Chondrocyte (in vitro differentiated cells): ENCODE data around the gene ACSL4. TPM values are rescaled to one million over a fixed set of nuclear protein-coding genes. Genes with fewer than 3 reads are reported as not detected.
A peak's percentile ranks its signal among the peaks of the same experiment; 100 is the strongest.

Experiments
- DNase-seq: peaks from one replicate; pipeline ENCODE4 v3.0.0; 2021; ENCODE audit warnings: mixed read lengths, low spot score
- H3K27ac Mint-ChIP-seq: one replicate; pipeline ENCODE4 v1.8.0; 2021; ENCODE audit warnings: mild to moderate bottlenecking, moderate library complexity, mixed read lengths; ENCODE audit not compliant: unreplicated experiment
- H3K27me3 Mint-ChIP-seq: 2 replicates; pipeline ENCODE4 v1.8.0; 2021; ENCODE audit warnings: low read depth, mixed read lengths
- H3K36me3 Mint-ChIP-seq: 2 replicates; pipeline ENCODE4 v1.8.0; 2021; ENCODE audit warnings: low read depth, mixed read lengths
- H3K4me1 Mint-ChIP-seq: 2 replicates; pipeline ENCODE4 v1.8.0; 2021; ENCODE audit warnings: low read depth, mild to moderate bottlenecking, mixed read lengths
- H3K4me3 Mint-ChIP-seq: one replicate; pipeline ENCODE4 v1.8.0; 2021; ENCODE audit warnings: mild to moderate bottlenecking, moderate library complexity, mixed read lengths; ENCODE audit not compliant: unreplicated experiment
- H3K9me3 Mint-ChIP-seq: 2 replicates; pipeline ENCODE4 v1.8.0; 2021; ENCODE audit warnings: low read depth, mixed read lengths
- CTCF ChIP-seq: fragments of 200-600 bp; sonication (generic); IDR thresholded peaks from 2 replicates; pipeline ENCODE4 v1.5.0; 2021; ENCODE audit warnings: antibody characterized with exemption, mild to moderate bottlenecking, moderate library complexity
- total RNA-seq: library from RNA; stranded (reverse); gene quantifications from 3 replicates; pipeline ENCODE4 v1.2.1, GENCODE V29; 2021

Gene ACSL4
- total RNA-seq, 1 donor from 2014 or later = 63.3 TPM

GRCh38 chrX:109691752-109692151, 41.3 kb downstream of the ACSL4 start:
- H3K4me1 Mint-ChIP-seq = peaks cover 27% of the 10 kb centered on the region
- no peak overlapping the region for H3K4me3 Mint-ChIP-seq
- no peaks in the 10 kb centered on the region for H3K9me3 Mint-ChIP-seq
- H3K27me3 Mint-ChIP-seq = no peaks in the 10 kb centered on the region
- no peaks in the 10 kb centered on the region for H3K36me3 Mint-ChIP-seq
- TF ChIP-seq CTCF = no peak
- DNase-seq = no peak
- no peak overlapping the region for H3K27ac Mint-ChIP-seq

GRCh38 chrX:109691277-109691676, 41.8 kb downstream of the ACSL4 start:
- Mint-ChIP-seq H3K4me3 (no peak overlapping the region), H3K9me3 (no peaks in the 10 kb centered on the region), H3K27me3 (no peaks in the 10 kb centered on the region), H3K27ac (no peak overlapping the region), H3K36me3 (no peaks in the 10 kb centered on the region), H3K4me1 (peaks cover 27% of the 10 kb centered on the region)
- DNase-seq = no peak
- no peak for TF ChIP-seq CTCF

DNA sequence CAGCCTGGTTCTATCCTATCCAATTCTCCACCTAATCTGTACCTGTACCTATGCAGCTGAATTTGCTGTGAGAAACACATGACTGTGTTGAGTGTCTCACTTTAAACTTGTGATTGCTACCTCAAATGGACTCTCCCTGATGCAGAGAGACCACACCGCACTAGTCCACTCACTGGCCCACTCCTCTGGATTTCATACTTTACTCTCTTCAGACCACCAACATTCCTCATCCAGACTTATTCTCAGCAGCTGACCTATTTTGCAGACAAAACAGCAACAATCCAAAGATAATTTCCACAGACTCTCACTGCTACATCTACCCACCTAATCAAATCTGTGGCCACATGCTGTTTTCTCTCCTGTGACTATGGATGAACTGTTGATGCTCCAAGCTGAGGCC, 45.2 kb downstream of the ACSL4 start:
- no peaks in the 10 kb centered on the region for H3K9me3 Mint-ChIP-seq
- no peak overlapping the region for H3K4me3 Mint-ChIP-seq
- no peak for DNase-seq
- H3K27me3 Mint-ChIP-seq = no peaks in the 10 kb centered on the region
- peaks cover 28% of the 10 kb centered on the region for H3K4me1 Mint-ChIP-seq
- no peaks in the 10 kb centered on the region for H3K36me3 Mint-ChIP-seq
- no peak overlapping the region for H3K27ac Mint-ChIP-seq
- TF ChIP-seq CTCF = no peak

DNA sequence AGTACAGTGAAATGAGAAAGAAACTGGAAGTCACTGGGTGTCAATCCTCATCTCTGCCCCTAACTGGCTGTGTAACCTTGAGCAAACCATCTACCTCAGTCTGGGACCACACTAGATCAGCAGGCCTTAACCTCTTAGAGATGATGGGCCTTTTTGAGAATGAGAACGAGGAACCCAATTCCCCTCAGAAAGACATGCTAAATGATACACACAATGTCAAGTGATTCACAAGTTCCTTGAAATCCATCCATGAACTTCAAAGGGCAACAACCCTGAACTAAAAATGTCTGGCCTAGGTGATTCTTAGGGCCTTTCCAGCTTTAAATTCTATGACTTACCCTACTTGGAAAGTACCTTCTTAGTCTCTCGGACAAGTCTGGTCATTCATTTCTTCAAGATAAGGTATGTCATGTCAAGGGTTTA, 47.4 kb downstream of the ACSL4 start:
- DNase-seq = no peak
- no peak overlapping the region for H3K4me3 Mint-ChIP-seq
- no peaks in the 10 kb centered on the region for H3K36me3 Mint-ChIP-seq
- H3K9me3 Mint-ChIP-seq = no peaks in the 10 kb centered on the region
- no peak for TF ChIP-seq CTCF
- no peak overlapping the region for H3K27ac Mint-ChIP-seq
- no peaks in the 10 kb centered on the region for H3K27me3 Mint-ChIP-seq
- H3K4me1 Mint-ChIP-seq = peaks cover 15% of the 10 kb centered on the region

DNA sequence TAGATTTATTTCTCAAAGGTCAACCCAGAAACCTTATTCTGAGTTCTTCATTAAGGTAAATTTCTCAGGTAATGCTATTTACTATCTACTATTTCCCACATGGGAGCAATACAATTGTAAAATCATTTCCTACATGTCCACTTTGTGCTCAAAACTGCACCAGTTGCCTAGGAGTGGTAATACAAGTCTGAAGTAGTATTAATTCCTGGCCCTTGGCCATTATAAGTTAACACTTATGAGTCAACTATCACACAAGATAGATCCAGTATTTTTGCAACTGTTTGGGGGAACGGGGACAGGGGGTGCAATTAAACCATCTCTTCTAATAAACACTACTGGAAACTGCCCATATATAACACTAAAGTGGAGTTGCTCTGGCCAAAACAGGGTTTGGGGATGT, 48.9 kb downstream of the ACSL4 start:
- DNase-seq = no peak
- Mint-ChIP-seq H3K9me3 (no peaks in the 10 kb centered on the region), H3K4me1 (peaks cover 14% of the 10 kb centered on the region), H3K27me3 (no peaks in the 10 kb centered on the region), H3K27ac (peak overlapping the region; percentile 39), H3K4me3 (no peak overlapping the region), H3K36me3 (no peaks in the 10 kb centered on the region)
- no peak for TF ChIP-seq CTCF
